K562 (cell line): ENCODE results near the gene FSTL4. TPM values are rescaled to one million over a fixed set of nuclear protein-coding genes. Genes with fewer than 3 reads are reported as not detected.
"Not testable (repeated sequence)": the region's sequence is repeated elsewhere in the genome, so short reads cannot be mapped to it uniquely, and the experiment has no call there.

ENCODE experiments used
- ATAC-seq: fragments of 200-7000 bp; cut with Tn5 transposase; 3 replicates; pipeline ENCODE4 v1.9.1; 2020; ENCODE audit warnings: moderate library complexity
- BruUV-seq: library from RNA; stranded (reverse); fragments of 400-500 nt; replicated peaks from 2 replicates; lab custom pipeline; 2021; lab: Mats Ljungman, UMichigan
- CTCF ChIA-PET: fragments of 300-600 bp; formaldehyde crosslinking; extraction: SDS; loops from one replicate; lab custom pipeline; 2021; ENCODE audit warnings: low intra/inter-chr PET ratio; lab: Yijun Ruan, JAX
- POLR2A ChIA-PET: fragments of 300-600, 350-650 bp; sonication (Branson Sonifier 250); formaldehyde crosslinking; extraction: SDS; loops from one replicate; lab custom pipeline; 2021; ENCODE audit warnings: antibody characterized with exemption, inconsistent platforms; lab: Yijun Ruan, JAX
- DNase-seq, 4 experiments: peaks; one replicate each; pipeline versions ENCODE4 v3.0.0 to v3.0.0-alpha.2; 2011 to 2018; ENCODE audit warnings: low spot score in 3 of 4, mixed read lengths in 3 of 4; ENCODE audit errors: extremely low read depth in 1 of 4
- FAIRE-seq: peaks from 2 replicates; lab custom pipeline; 2011; peaks lifted over from hg19 to GRCh38; lab: Jason Lieb, UNC
- H2AFZ ChIP-seq: 2 replicates; pipeline ENCODE4 v1.6.0; 2011; ENCODE audit warnings: low read depth, low read length, control low read depth, inconsistent platforms
- H3K27ac ChIP-seq: fragments of 200-600 bp; 3 replicates; pipeline ENCODE4 v1.8.0; 2011; ENCODE audit warnings: low read depth, mild to moderate bottlenecking, control low read depth, inconsistent platforms, low read length, moderate library complexity, mixed read lengths; ENCODE audit errors: extremely low read depth
- H3K27me3 ChIP-seq, 2 experiments: fragments of 300-600 bp in 1 of 2; 2 replicates in 1 of 2; 3 replicates in 1 of 2; pipeline versions ENCODE4 v1.6.0 to v1.8.0; 2011; ENCODE audit warnings: inconsistent platforms in 2 of 2, low read length in 2 of 2, mild to moderate bottlenecking in 1 of 2, mixed read lengths in 1 of 2, moderate library complexity in 1 of 2; ENCODE audit not compliant: control insufficient read depth in 2 of 2, insufficient read depth in 2 of 2
- H3K36me3 ChIP-seq: fragments of 300-600 bp; 3 replicates; pipeline ENCODE4 v1.8.0; 2011; ENCODE audit warnings: mild to moderate bottlenecking, low read length, inconsistent platforms; ENCODE audit not compliant: control insufficient read depth, insufficient read depth
- H3K4me1 ChIP-seq, 2 experiments: fragments of 200-600 bp in 1 of 2; replicated peaks in 1 of 2; 2 replicates in 1 of 2; 3 replicates in 1 of 2; pipeline versions ENCODE4 v1.5.1 to v1.8.0; 2011; ENCODE audit warnings: inconsistent platforms in 2 of 2, low read length in 2 of 2, mild to moderate bottlenecking in 1 of 2, mixed read lengths in 1 of 2, moderate library complexity in 1 of 2; ENCODE audit not compliant: control insufficient read depth in 2 of 2, insufficient read depth in 2 of 2
- H3K4me2 ChIP-seq: 2 replicates; pipeline ENCODE4 v1.6.1; 2011; ENCODE audit warnings: low read length, control low read depth, inconsistent platforms, mixed read lengths; ENCODE audit not compliant: insufficient read depth
- H3K4me3 ChIP-seq: fragments of 200-600 bp; sonication (generic), shearing (Covaris generic); 2 replicates; pipeline ENCODE4 v1.5.1; 2016; ENCODE audit warnings: control low read depth, inconsistent platforms
- H3K79me2 ChIP-seq: fragments of 200-600 bp; 3 replicates; pipeline ENCODE4 v1.8.0; 2011; ENCODE audit warnings: low read length, inconsistent platforms; ENCODE audit not compliant: control insufficient read depth, insufficient read depth
- H3K9ac ChIP-seq, 2 experiments: 2 replicates each; pipeline versions ENCODE4 v1.6.0 to v1.6.1; 2011; ENCODE audit warnings: low read depth in 2 of 2, low read length in 2 of 2, control low read depth in 1 of 2, inconsistent platforms in 1 of 2, mild to moderate bottlenecking in 1 of 2, mixed read lengths in 1 of 2; ENCODE audit not compliant: insufficient read depth in 1 of 2
- H3K9me1 ChIP-seq: one replicate; pipeline ENCODE4 v1.6.0; 2011; ENCODE audit warnings: inconsistent platforms, mild to moderate bottlenecking, low read length, moderate library complexity; ENCODE audit not compliant: control insufficient read depth, insufficient read depth
- H3K9me3 ChIP-seq: replicated peaks from 2 replicates; pipeline ENCODE4 v1.5.1; 2011; ENCODE audit warnings: low read depth, low read length, inconsistent platforms; ENCODE audit not compliant: control insufficient read depth, insufficient read depth
- H4K20me1 ChIP-seq: replicated peaks from 2 replicates; pipeline ENCODE4 v1.6.1; 2011; ENCODE audit warnings: low read length, inconsistent platforms, mixed read lengths; ENCODE audit not compliant: control insufficient read depth, insufficient read depth
- BDP1 ChIP-seq: IDR thresholded peaks from 3 replicates; pipeline ENCODE4 v1.6.1; 2011; ENCODE audit not compliant: insufficient read length, insufficient read depth
- FOSL1 ChIP-seq: fragments of 200-800 bp; sonication (Bioruptor generic); conservative IDR thresholded peaks from 2 replicates; pipeline ENCODE4 v1.6.1; 2016; ENCODE audit warnings: missing genetic modification characterization, missing compliant biosample characterization
- FOXA3 ChIP-seq, 2 experiments: fragments of 450-650 bp in 1 of 2; sonication (generic) in 1 of 2; formaldehyde crosslinking; IDR thresholded peaks in 1 of 2; conservative IDR thresholded peaks in 1 of 2; 2 replicates each; pipeline versions ENCODE4 v1.4.0 to v1.8.0; 2020 to 2022; ENCODE audit warnings: mild to moderate bottlenecking in 2 of 2, missing genetic modification reagents in 1 of 2
- NBN ChIP-seq: fragments of 450-650 bp; IDR thresholded peaks from 2 replicates; pipeline ENCODE4 v1.6.1; 2016; ENCODE audit warnings: low read depth, mild to moderate bottlenecking
- POU5F1 ChIP-seq: fragments of 150-350 bp; IDR thresholded peaks from 2 replicates; pipeline ENCODE4 v1.6.1; 2014; ENCODE audit warnings: borderline replicate concordance, low read length, low read depth, mild to moderate bottlenecking; ENCODE audit not compliant: partially characterized antibody
- RBM14 ChIP-seq: fragments of 200-400 bp; formaldehyde crosslinking; IDR thresholded peaks from 2 replicates; pipeline ENCODE4 v1.6.1; 2018; ENCODE audit warnings: low read depth, mild to moderate bottlenecking, low read length, moderate library complexity, borderline replicate concordance; ENCODE audit not compliant: insufficient read depth
- U2AF1 ChIP-seq: fragments of 200-400 bp; formaldehyde crosslinking; optimal IDR thresholded peaks from 2 replicates; pipeline ENCODE3; 2017; ENCODE audit warnings: mild to moderate bottlenecking, low read depth, low read length, moderate library complexity
- WGBS: fragments of 100-300 bp; shearing (Covaris generic); methylation state at CpG from one replicate; pipeline ENCODE4 v1.1.6; 2016; ENCODE audit warnings: low coverage, mixed read lengths; ENCODE audit not compliant: insufficient coverage; ENCODE audit errors: missing lambda C conversion rate; 5-methylcytosine and 5-hydroxymethylcytosine counted together
- in situ Hi-C: fragments of 300-500 bp; cut with MboI; formaldehyde crosslinking; loops from 4 replicates; pipeline ENCODE4 v1.15.0; 2018; ENCODE audit warnings: inconsistent platforms, mixed read lengths
- intact Hi-C: fragments of 100-400 bp; cut with micrococcal nuclease; formaldehyde crosslinking; loops from 2 replicates; pipeline ENCODE4 v1.14.2; 2022
- polyA plus RNA-seq, 8 experiments: library from polyadenylated mRNA; depleted of rRNA in 4 of 8; stranded (reverse) in 5 of 8; unstranded in 3 of 8; fragments of >200 nt; fragmentation: Nextera tagmentation in 2 of 8; fragmentation: Illumina TruSeq in 1 of 8; extraction: Ambion mirVana in 2 of 8; extraction: Trizol in 1 of 8; gene quantifications; 2 replicates each; pipeline versions ENCODE4 v1.2.1 to v1.2.3, GENCODE V29; 2011 to 2014; ENCODE audit warnings: inconsistent platforms in 1 of 8, missing spikeins in 1 of 8
- total RNA-seq, 7 experiments: library from RNA; depleted of rRNA in 6 of 7; stranded (reverse); fragments of >200 nt in 6 of 7; fragmentation: Illumina TruSeq in 2 of 7; extraction: Trizol in 2 of 7; gene quantifications; 2 replicates each; pipeline versions ENCODE4 v1.2.1 to v1.2.3, GENCODE V29; 2011 to 2021; ENCODE audit warnings: low replicate concordance in 1 of 7

The FSTL4 gene
- total and polyA plus RNA-seq, 9 of the 15 experiments (the other 6 are each of a cell fraction or from before 2014, with no cell fraction given) = 0.08 to 0.18 (median 0.10) TPM; not detected in 5

DNA sequence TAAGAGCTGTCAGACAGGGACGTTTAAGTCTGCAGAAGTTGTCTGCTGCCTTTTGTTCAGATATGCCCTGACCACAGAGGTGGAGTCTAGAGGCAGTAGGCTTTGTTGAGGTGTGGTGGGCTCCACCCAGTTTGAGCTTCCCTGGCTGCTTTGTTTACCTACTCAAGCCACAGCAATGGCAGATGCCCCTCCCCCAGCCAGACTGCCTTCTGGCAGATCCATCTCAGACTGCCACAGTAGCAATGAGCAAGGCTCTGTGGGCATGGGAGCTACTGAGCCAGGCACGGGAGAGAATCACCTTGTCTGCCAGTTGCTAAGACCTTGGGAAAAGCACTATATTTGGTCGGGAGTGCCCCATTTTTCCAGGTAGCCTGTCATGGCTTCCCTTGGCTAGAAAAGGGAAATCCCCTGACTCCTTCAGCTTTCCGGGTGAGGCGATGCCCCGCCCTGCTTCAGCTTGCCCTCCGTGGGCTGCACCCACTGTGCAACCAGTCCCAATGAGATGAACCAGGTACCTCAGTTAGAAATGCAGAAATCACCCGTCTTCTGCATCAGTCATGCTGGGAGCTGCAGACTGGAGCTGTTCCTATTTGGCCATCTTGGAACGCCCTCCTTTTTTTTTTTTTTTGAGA is 441.5 kb downstream of the FSTL4 start:
- ATAC-seq, H3K36me3 ChIP-seq, H4K20me1 ChIP-seq, H3K27ac ChIP-seq, H3K27me3 ChIP-seq, CTCF ChIA-PET, H3K4me1 ChIP-seq, H3K9ac ChIP-seq, H3K79me2 ChIP-seq, H2AFZ ChIP-seq, H3K4me2 ChIP-seq, in situ Hi-C loops, DNase-seq, H3K9me1 ChIP-seq, H3K4me3 ChIP-seq, BruUV-seq, H3K9me3 ChIP-seq, FAIRE-seq: not testable (repeated sequence)
- POLR2A ChIA-PET = interaction anchor here (0.6 to 1.5 kb wide), 3 partner anchors 70 to 801 kb away, joined by 3 read pairs; partner anchors contain the start of gene SLC22A5
- WGBS = under 1% methylated on average over 8 of the region's 9 CpGs
- 0 out of 4 replicates have a peak, but pooled peaks of 1 of the 2 experiments have one; percentile 25 for TF ChIP-seq FOXA3 (CRISPR knock-in tag; conservative IDR thresholded peaks at IDR 0.05 in 1 of 2, IDR thresholded peaks at IDR 0.05 in 1 of 2)
- TF ChIP-seq, all 486 proteins: peak for 1; not testable (repeated sequence) for 485
- intact Hi-C loops = not testable (repeated sequence)

GRCh38 chr5:133164759-133165158 is 447.6 kb downstream of the FSTL4 start:
- POLR2A ChIA-PET = no interaction called here

More at GRCh38 chr5:133164759-133165158, 447.6 kb downstream of the FSTL4 start:
- no peak overlapping the region for H3K4me2 ChIP-seq
- ATAC-seq = no peak
- H3K27ac ChIP-seq = no peak overlapping the region
- BruUV-seq = no TSS peak
- no peaks in the 10 kb centered on the region for H3K9me3 ChIP-seq
- H4K20me1 ChIP-seq = no peaks in the 10 kb centered on the region
- H3K27me3 ChIP-seq = no peaks in the 10 kb centered on the region; a peak in 1 of 5 replicates
- no peak for TF ChIP-seq POU5F1
- TF ChIP-seq BDP1 = no peak
- TF ChIP-seq U2AF1 = no peak
- TF ChIP-seq RBM14 = no peak
- no peak for TF ChIP-seq NBN
- no peak for TF ChIP-seq FOSL1 (tag)
- TF ChIP-seq, all 486 proteins: peak for 0
- FAIRE-seq (no peak), DNase-seq (no peak)
- H3K4me1 ChIP-seq = no peaks in the 10 kb centered on the region
- in situ Hi-C loops (no loop called here), intact Hi-C loops (no loop called here)
- no peaks in the 10 kb centered on the region for H3K79me2 ChIP-seq
- no peaks in the 10 kb centered on the region for H3K36me3 ChIP-seq
- CTCF ChIA-PET = no interaction called here
- no peak overlapping the region for H2AFZ ChIP-seq
- no peaks in the 10 kb centered on the region for H3K9me1 ChIP-seq
- H3K4me3 ChIP-seq = no peak overlapping the region
- 2% methylated on average over 2 of the region's 2 CpGs for WGBS
- H3K9ac ChIP-seq = no peak overlapping the region
